Loucy (cell line): Measurements from ENCODE around the gene RNF182.

ENCODE experiments used
- H2AFZ ChIP-seq: fragments of 200-600 bp; sonication (generic); 2 replicates; pipeline ENCODE4 v1.6.0; 2016; ENCODE audit warnings: antibody characterized with exemption, mild to moderate bottlenecking, low read length, moderate library complexity
- H3F3A ChIP-seq: fragments of 200-600 bp; 2 replicates; pipeline ENCODE4 v1.6.0; 2016; ENCODE audit warnings: antibody characterized with exemption, low read depth, mild to moderate bottlenecking
- H3K27me3 ChIP-seq: fragments of 200-600 bp; sonication (generic); 2 replicates; pipeline ENCODE4 v1.6.1; 2014; ENCODE audit warnings: low read length, mild to moderate bottlenecking; ENCODE audit not compliant: insufficient read depth, poor library complexity, severe bottlenecking
- H3K36me3 ChIP-seq: fragments of 200-600 bp; sonication (generic); 2 replicates; pipeline ENCODE4 v1.6.1; 2016; ENCODE audit warnings: low read length; ENCODE audit not compliant: insufficient read depth
- H3K4me1 ChIP-seq: fragments of 200-600 bp; sonication (generic); 2 replicates; pipeline ENCODE4 v1.5.1; 2014; ENCODE audit warnings: low read length, mild to moderate bottlenecking; ENCODE audit not compliant: insufficient read depth, poor library complexity, severe bottlenecking
- H3K4me2 ChIP-seq: fragments of 200-600 bp; sonication (generic); 2 replicates; pipeline ENCODE4 v1.6.0; 2014; ENCODE audit warnings: antibody characterized with exemption, low read length, low read depth, mild to moderate bottlenecking; ENCODE audit not compliant: poor library complexity, severe bottlenecking
- H3K4me3 ChIP-seq: fragments of 200-600 bp; sonication (generic); 2 replicates; pipeline ENCODE4 v1.5.1; 2014; ENCODE audit warnings: low read length, mild to moderate bottlenecking, mixed read lengths; ENCODE audit not compliant: poor library complexity, severe bottlenecking
- H3K79me2 ChIP-seq: fragments of 200-600 bp; sonication (generic); 2 replicates; pipeline ENCODE4 v1.6.1; 2014; ENCODE audit warnings: low read length; ENCODE audit not compliant: insufficient read depth
- H3K9ac ChIP-seq: fragments of 200-600 bp; sonication (generic); 2 replicates; pipeline ENCODE4 v1.6.0; 2014; ENCODE audit warnings: mild to moderate bottlenecking, low read depth, low read length, moderate library complexity; ENCODE audit not compliant: poor library complexity, severe bottlenecking
- H3K9me2 ChIP-seq: fragments of 200-600 bp; sonication (generic); replicated peaks from 2 replicates; pipeline ENCODE4 v1.6.1; 2016; ENCODE audit warnings: low read depth, low read length, mixed read lengths
- H3K9me3 ChIP-seq: fragments of 200-600 bp; sonication (generic); 2 replicates; pipeline ENCODE4 v1.6.1; 2014; ENCODE audit warnings: mild to moderate bottlenecking, antibody characterized with exemption, low read length, low read depth; ENCODE audit not compliant: insufficient read depth
- H4K20me1 ChIP-seq: fragments of 200-600 bp; sonication (generic); 2 replicates; pipeline ENCODE4 v1.6.0; 2014; ENCODE audit warnings: antibody characterized with exemption, low read length, mild to moderate bottlenecking; ENCODE audit not compliant: insufficient read depth, poor library complexity, severe bottlenecking
- EZH2phosphoT487 ChIP-seq: fragments of 200-600 bp; IDR thresholded peaks from 2 replicates; pipeline ENCODE4 v1.6.1; 2018; ENCODE audit warnings: antibody characterized with exemption, mild to moderate bottlenecking, moderate library complexity, borderline replicate concordance
- TF ChIP-seq, protein P1 (sequence below): fragments of 200-600 bp; sonication (generic); conservative IDR thresholded peaks from 2 replicates; pipeline ENCODE4 v1.5.1; 2014; ENCODE audit warnings: mild to moderate bottlenecking, antibody characterized with exemption, low read length

The RNF182 gene

DNA sequence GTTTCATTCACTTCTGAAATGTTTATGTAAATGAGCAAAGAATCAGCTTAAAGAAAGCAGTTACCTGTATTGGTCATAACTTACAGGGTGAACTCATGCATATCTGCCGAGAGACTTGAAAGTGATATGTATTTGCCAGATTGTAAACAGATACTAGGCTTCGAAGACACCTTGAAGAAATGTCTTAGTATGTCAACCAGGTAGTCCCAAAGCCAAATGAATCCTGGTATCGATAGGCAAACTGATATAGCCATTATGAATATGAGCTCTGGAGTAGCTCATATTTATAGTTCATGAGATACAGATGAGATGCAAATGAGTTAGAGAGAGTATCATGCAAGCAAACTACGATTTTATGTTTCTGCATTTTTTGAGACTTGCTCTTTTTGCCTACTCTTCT, 55.8 kb downstream of the RNF182 start:
- no peak overlapping the region for H2AFZ ChIP-seq
- H3K79me2 ChIP-seq: no peaks in the 10 kb centered on the region
- TF ChIP-seq, protein P1, sequence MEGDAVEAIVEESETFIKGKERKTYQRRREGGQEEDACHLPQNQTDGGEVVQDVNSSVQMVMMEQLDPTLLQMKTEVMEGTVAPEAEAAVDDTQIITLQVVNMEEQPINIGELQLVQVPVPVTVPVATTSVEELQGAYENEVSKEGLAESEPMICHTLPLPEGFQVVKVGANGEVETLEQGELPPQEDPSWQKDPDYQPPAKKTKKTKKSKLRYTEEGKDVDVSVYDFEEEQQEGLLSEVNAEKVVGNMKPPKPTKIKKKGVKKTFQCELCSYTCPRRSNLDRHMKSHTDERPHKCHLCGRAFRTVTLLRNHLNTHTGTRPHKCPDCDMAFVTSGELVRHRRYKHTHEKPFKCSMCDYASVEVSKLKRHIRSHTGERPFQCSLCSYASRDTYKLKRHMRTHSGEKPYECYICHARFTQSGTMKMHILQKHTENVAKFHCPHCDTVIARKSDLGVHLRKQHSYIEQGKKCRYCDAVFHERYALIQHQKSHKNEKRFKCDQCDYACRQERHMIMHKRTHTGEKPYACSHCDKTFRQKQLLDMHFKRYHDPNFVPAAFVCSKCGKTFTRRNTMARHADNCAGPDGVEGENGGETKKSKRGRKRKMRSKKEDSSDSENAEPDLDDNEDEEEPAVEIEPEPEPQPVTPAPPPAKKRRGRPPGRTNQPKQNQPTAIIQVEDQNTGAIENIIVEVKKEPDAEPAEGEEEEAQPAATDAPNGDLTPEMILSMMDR: no peak
- TF ChIP-seq EZH2phosphoT487: no peak
- no peak overlapping the region for H3K4me3 ChIP-seq
- H3K9me3 ChIP-seq: no peaks in the 10 kb centered on the region
- no peaks in the 10 kb centered on the region for H3K36me3 ChIP-seq
- no peaks in the 10 kb centered on the region for H4K20me1 ChIP-seq
- H3K4me2 ChIP-seq: no peak overlapping the region
- no peaks in the 10 kb centered on the region for H3K4me1 ChIP-seq
- no peaks in the 10 kb centered on the region for H3F3A ChIP-seq
- H3K9ac ChIP-seq: no peak overlapping the region
- no peaks in the 10 kb centered on the region for H3K9me2 ChIP-seq
- peaks cover 26% of the 10 kb centered on the region for H3K27me3 ChIP-seq

DNA sequence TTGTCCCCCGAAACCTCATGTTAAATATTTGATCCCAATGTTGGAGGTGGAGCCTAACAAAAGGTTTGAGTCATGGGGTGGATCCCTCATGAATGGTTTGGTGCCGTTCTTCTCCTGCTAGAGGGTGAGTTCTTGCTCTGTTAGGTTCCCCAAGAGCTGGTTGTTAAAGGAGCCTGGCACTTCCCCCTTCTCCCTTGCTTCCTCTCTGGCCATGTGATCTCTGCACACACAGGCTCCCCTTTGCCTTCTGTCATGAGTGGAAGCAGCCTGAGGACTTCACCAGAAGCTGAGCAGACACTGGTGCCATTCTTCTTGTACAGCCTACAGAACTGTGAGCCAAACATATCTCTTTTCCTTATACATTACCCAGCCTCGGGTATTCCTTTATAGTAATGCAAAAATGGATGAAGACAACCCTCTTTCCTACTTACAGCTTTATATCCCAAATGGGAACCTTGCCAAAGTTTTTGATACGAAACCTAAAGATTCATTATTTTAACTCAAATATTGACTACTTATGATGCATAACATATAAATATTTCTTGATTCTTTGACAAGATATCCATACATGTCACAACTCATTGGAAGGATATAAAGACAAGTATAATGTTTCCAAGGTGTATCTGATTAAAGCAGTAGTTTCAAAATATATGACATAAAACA, 61.0 kb downstream of the RNF182 start:
- Histone ChIP-seq H3K79me2 (no peaks in the 10 kb centered on the region), H4K20me1 (no peaks in the 10 kb centered on the region), H2AFZ (no peak overlapping the region), H3K9ac (no peak overlapping the region), H3K4me1 (no peaks in the 10 kb centered on the region), H3F3A (no peaks in the 10 kb centered on the region), H3K9me2 (no peaks in the 10 kb centered on the region), H3K9me3 (no peaks in the 10 kb centered on the region), H3K4me2 (no peak overlapping the region), H3K4me3 (no peak overlapping the region), H3K36me3 (no peaks in the 10 kb centered on the region), H3K27me3 (peaks cover 27% of the 10 kb centered on the region)
- TF ChIP-seq EZH2phosphoT487: no peak
- TF ChIP-seq, protein P1: no peak

DNA sequence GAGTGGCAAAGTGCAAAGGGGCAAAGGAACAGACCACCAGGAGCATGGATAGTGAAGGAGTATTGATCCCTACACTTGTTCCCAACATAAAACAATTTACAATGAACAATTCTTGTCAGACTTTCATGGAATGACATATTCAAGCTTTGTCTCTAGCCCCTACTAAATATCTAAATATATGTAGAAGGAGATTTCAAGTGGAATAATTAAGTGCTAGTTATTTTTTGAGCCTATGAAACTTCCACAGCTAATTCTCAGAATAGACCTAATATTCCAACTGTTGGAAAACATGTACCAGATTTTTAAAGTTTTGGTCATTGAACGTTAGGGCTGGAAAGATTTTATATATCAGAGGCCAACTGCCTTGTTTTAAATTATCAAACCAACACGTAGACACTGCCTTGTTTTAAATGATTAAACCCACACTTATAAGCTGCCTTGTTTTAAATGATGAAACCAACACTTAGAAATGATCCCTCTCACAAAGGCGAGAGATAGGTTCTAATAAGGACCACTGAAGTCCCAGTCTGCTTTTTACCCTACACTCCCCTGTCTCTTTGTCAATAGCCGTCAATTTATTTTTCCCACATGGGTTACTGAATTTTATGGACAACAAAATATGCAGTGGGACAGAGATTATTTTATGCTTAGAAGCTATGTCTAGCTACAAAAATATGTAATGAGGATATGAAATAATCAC, 62.1 kb downstream of the RNF182 start:
- Histone ChIP-seq H3K9me2 (no peaks in the 10 kb centered on the region), H3K9ac (no peak overlapping the region), H3K4me3 (no peak overlapping the region), H3K4me2 (no peak overlapping the region), H3K79me2 (no peaks in the 10 kb centered on the region), H3K9me3 (no peaks in the 10 kb centered on the region), H3K36me3 (no peaks in the 10 kb centered on the region), H3F3A (no peaks in the 10 kb centered on the region), H2AFZ (no peak overlapping the region), H4K20me1 (no peaks in the 10 kb centered on the region), H3K4me1 (no peaks in the 10 kb centered on the region), H3K27me3 (peaks cover 27% of the 10 kb centered on the region)
- TF ChIP-seq EZH2phosphoT487: no peak
- TF ChIP-seq, protein P1: no peak
